Endothelial cell (in vitro differentiated cells): Measurements from ENCODE around the gene PHGDH. TPM values are rescaled to one million over a fixed set of nuclear protein-coding genes. Genes with fewer than 3 reads are reported as not detected.

Experiments used
- DNase-seq: peaks from one replicate; pipeline ENCODE4 v3.0.0; 2021; ENCODE audit warnings: low spot score
- H3K27ac Mint-ChIP-seq: one replicate; pipeline ENCODE4 v1.8.0; 2021; ENCODE audit warnings: mixed read lengths, inconsistent platforms; ENCODE audit not compliant: unreplicated experiment
- H3K27me3 Mint-ChIP-seq: one replicate; pipeline ENCODE4 v1.8.0; 2021; ENCODE audit warnings: mild to moderate bottlenecking, moderate library complexity, mixed read lengths, inconsistent platforms; ENCODE audit not compliant: unreplicated experiment
- H3K36me3 Mint-ChIP-seq: one replicate; pipeline ENCODE4 v1.8.0; 2021; ENCODE audit warnings: mild to moderate bottlenecking, low read depth, mixed read lengths, inconsistent platforms; ENCODE audit not compliant: unreplicated experiment
- H3K4me1 Mint-ChIP-seq: one replicate; pipeline ENCODE4 v1.8.0; 2021; ENCODE audit warnings: mild to moderate bottlenecking, mixed read lengths, inconsistent platforms; ENCODE audit not compliant: unreplicated experiment
- H3K4me3 Mint-ChIP-seq: one replicate; pipeline ENCODE4 v1.8.0; 2021; ENCODE audit warnings: mild to moderate bottlenecking, mixed read lengths, inconsistent platforms; ENCODE audit not compliant: unreplicated experiment
- H3K9me3 Mint-ChIP-seq: one replicate; pipeline ENCODE4 v1.8.0; 2021; ENCODE audit warnings: mixed read lengths, inconsistent platforms; ENCODE audit not compliant: unreplicated experiment
- total RNA-seq: library from RNA; stranded (reverse); fragmentation: NEBNext Ultra II Directional; extraction: Animal tissue kit (Norgen Biotek cat#: 25700); gene quantifications from one replicate; pipeline ENCODE4 v1.2.1, GENCODE V29; 2021; ENCODE audit not compliant: unreplicated experiment
- TF ChIP-seq, protein P1 (sequence below): fragments of 200-600 bp; sonication (generic); IDR thresholded peaks from one replicate; pipeline ENCODE4 v1.5.0; 2021; ENCODE audit warnings: antibody characterized with exemption; ENCODE audit not compliant: unreplicated experiment

Gene PHGDH
- total RNA-seq, 1 donor from 2014 or later, result 137 TPM

DNA sequence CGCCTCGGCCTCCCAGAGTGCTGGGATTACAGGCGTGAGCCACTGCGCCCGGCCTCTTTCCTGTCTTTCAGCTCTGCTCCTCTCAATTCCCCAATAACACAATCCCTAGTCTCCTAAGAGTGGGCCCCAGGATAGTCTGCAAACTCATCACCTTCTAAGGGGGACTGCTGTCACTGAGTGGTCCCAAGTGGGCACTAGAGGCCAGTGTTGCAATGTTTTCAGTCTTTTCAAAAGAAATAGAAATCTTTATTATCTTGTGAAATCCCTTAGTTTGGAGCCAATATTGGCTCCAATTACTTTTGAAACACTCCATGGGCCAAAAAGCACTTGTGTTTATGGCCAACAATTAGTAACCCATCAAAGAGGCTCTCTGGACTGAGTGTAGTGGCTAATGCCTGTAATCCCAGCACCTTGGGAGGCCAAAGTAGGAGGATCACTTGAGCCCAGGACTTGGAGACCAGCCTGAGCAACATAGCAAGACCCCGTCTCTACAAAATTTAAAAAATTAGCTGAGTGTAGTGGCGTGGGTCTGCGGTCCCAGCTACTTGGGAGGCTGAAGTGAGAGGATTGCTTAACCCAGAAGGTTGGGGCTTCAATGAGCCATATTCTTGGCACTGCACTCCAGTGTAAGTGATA, 35.0 kb upstream of the PHGDH start:
- TF ChIP-seq, protein P1, sequence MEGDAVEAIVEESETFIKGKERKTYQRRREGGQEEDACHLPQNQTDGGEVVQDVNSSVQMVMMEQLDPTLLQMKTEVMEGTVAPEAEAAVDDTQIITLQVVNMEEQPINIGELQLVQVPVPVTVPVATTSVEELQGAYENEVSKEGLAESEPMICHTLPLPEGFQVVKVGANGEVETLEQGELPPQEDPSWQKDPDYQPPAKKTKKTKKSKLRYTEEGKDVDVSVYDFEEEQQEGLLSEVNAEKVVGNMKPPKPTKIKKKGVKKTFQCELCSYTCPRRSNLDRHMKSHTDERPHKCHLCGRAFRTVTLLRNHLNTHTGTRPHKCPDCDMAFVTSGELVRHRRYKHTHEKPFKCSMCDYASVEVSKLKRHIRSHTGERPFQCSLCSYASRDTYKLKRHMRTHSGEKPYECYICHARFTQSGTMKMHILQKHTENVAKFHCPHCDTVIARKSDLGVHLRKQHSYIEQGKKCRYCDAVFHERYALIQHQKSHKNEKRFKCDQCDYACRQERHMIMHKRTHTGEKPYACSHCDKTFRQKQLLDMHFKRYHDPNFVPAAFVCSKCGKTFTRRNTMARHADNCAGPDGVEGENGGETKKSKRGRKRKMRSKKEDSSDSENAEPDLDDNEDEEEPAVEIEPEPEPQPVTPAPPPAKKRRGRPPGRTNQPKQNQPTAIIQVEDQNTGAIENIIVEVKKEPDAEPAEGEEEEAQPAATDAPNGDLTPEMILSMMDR, result no peak
- Mint-ChIP-seq H3K36me3 (no peaks in the 10 kb centered on the region), H3K9me3 (no peaks in the 10 kb centered on the region), H3K4me3 (no peak overlapping the region), H3K27ac (no peak overlapping the region), H3K27me3 (peaks cover 2% of the 10 kb centered on the region), H3K4me1 (peaks cover 32% of the 10 kb centered on the region)
- no peak for DNase-seq

DNA sequence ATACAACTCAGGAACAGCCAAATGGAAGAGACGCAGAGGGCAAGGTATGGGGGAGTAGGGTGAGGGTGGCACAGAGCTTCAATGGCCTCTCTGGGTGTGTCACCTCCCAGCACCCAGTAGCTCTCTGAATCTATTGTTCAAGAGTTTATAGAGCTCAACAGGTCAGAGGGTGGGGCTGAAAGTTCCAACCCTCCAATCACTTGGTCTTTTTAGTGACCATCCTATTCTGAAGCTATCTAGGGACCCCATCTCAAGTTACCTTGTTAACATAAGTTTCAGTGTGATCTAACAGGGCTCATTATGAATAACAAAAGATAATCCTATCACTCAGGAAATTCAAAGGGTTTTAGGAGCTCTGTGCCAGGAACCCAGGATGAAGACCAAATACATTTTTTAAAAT, 32.5 kb upstream of the PHGDH start:
- Mint-ChIP-seq H3K4me1 (peaks cover 13% of the 10 kb centered on the region), H3K27me3 (no peaks in the 10 kb centered on the region), H3K4me3 (no peak overlapping the region), H3K9me3 (no peaks in the 10 kb centered on the region), H3K36me3 (no peaks in the 10 kb centered on the region), H3K27ac (no peak overlapping the region)
- TF ChIP-seq, protein P1, result no peak
- no peak for DNase-seq

DNA sequence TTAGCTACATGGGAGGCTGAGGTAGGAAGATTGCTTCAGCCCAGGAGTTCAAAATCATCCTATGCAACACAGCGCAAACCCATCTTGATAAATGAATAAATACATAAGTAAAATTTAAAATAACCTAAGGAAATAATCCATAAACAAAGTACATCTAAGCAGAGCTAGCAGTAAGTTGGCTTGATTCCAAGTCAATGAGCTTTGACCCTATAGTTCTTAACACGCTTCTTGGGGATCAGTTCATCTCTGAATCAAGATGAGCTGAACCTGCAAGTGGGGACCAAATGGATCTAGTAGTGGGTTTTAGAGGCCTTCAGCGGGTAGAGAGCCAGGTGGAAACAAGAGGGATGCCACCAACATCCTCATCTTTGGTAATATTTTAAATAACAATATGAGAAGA, 31.5 kb upstream of the PHGDH start:
- H3K4me3 Mint-ChIP-seq, result no peak overlapping the region
- H3K27ac Mint-ChIP-seq, result no peak overlapping the region
- peaks cover 7% of the 10 kb centered on the region for H3K4me1 Mint-ChIP-seq
- TF ChIP-seq, protein P1, result no peak
- H3K36me3 Mint-ChIP-seq, result no peaks in the 10 kb centered on the region
- H3K9me3 Mint-ChIP-seq, result no peaks in the 10 kb centered on the region
- no peak for DNase-seq
- no peaks in the 10 kb centered on the region for H3K27me3 Mint-ChIP-seq

DNA sequence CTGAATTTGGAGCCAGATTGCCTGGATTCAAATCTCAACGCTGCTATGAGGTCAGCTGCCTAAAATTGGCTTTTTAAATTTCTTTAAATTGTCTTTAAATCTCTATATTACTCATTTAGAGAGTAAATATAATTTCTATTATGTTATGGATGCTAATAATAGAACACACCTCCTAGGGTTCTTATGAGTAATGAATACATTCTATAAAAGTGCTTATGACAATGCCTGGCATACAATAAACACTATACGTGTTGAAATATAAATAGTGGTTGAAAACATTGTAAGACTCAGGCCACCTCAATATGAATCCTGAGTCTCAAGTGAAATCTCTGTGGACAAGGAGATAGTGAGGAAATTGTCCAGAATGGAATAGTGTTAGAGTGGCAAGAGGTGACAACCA, 31.0 kb upstream of the PHGDH start:
- TF ChIP-seq, protein P1, result no peak
- DNase-seq, result no peak
- Mint-ChIP-seq H3K27ac (no peak overlapping the region), H3K27me3 (no peaks in the 10 kb centered on the region), H3K4me3 (no peak overlapping the region), H3K36me3 (no peaks in the 10 kb centered on the region), H3K4me1 (peaks cover 2% of the 10 kb centered on the region), H3K9me3 (no peaks in the 10 kb centered on the region)

DNA sequence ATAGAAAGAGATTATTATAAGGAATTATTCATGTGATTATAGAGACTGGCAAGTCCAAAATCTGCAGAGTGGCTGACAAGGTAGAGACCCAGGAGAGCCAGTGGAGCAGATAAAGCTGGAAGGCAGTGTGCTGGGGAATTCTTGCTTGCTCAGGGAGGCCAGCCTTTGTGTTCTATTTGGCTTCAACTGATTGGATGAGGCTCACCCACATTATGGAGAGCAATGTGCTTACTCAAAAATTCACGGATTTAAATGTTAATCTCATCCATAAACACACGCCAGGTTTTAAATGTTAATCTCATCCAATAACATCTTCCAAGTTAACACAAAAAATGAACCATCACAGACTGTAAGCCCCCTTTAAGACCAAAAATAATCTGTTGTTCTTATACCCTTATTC, 30.2 kb upstream of the PHGDH start:
- Mint-ChIP-seq H3K9me3 (no peaks in the 10 kb centered on the region), H3K27me3 (no peaks in the 10 kb centered on the region), H3K4me1 (no peaks in the 10 kb centered on the region), H3K27ac (no peak overlapping the region), H3K36me3 (no peaks in the 10 kb centered on the region), H3K4me3 (no peak overlapping the region)
- no peak for DNase-seq
- TF ChIP-seq, protein P1, result no peak
